Liver (tissue), 9 donors: ENCODE results near the gene SLC7A6. TPM values are rescaled to one million over a fixed set of nuclear protein-coding genes. Genes with fewer than 3 reads are reported as not detected.

Source experiments
- DNase-seq: peaks from one replicate; pipeline ENCODE4 v3.0.0-alpha.2; 2017; ENCODE audit warnings: low spot score
- H3K27ac ChIP-seq, 2 donors: one replicate each; pipeline ENCODE4 v1.7.0; 2013; ENCODE audit warnings: inconsistent platforms in 2 of 2, low read length in 2 of 2, control low read depth in 1 of 2, low read depth in 1 of 2, mild to moderate bottlenecking in 1 of 2
- H3K27me3 ChIP-seq, 4 donors: one replicate each; pipeline versions ENCODE4 v1.6.1 to v1.7.0; 2013; ENCODE audit warnings: low read length in 3 of 4, inconsistent platforms in 1 of 4, mild to moderate bottlenecking in 1 of 4, moderate library complexity in 1 of 4; ENCODE audit not compliant: control insufficient read depth in 4 of 4, insufficient read depth in 4 of 4
- H3K36me3 ChIP-seq, 4 donors: one replicate each; pipeline versions ENCODE4 v1.6.1 to v1.7.0; 2013; ENCODE audit warnings: low read length in 3 of 4, mild to moderate bottlenecking in 3 of 4, low read depth in 1 of 4, moderate library complexity in 1 of 4; ENCODE audit not compliant: control insufficient read depth in 4 of 4, insufficient read depth in 3 of 4
- H3K4me1 ChIP-seq, 4 donors: one replicate each; pipeline versions ENCODE4 v1.6.1 to v1.7.0; 2013; ENCODE audit warnings: low read length in 3 of 4, mild to moderate bottlenecking in 3 of 4, moderate library complexity in 1 of 4; ENCODE audit not compliant: control insufficient read depth in 4 of 4, insufficient read depth in 4 of 4
- H3K4me3 ChIP-seq, 3 donors: one replicate each; pipeline versions ENCODE4 v1.6.1 to v1.7.0; 2013; ENCODE audit warnings: low read length in 3 of 3, control low read depth in 1 of 3, low read depth in 1 of 3, mild to moderate bottlenecking in 1 of 3
- H3K9ac ChIP-seq, 2 donors: one replicate each; pipeline ENCODE4 v1.7.0; 2013; ENCODE audit warnings: low read length in 2 of 2, mild to moderate bottlenecking in 2 of 2, moderate library complexity in 2 of 2, control low read depth in 1 of 2, low read depth in 1 of 2
- H3K9me3 ChIP-seq, 4 donors: one replicate each; pipeline versions ENCODE4 v1.6.1 to v1.7.0; 2013; ENCODE audit warnings: low read length in 3 of 4; ENCODE audit not compliant: control insufficient read depth in 4 of 4
- ATF3 ChIP-seq: IDR thresholded peaks from 2 replicates; pipeline ENCODE4 v1.6.1; 2016; ENCODE audit warnings: antibody characterized with exemption
- CTCF ChIP-seq: fragments of 150-350 bp; IDR thresholded peaks from 2 replicates; pipeline ENCODE4 v1.5.1; 2017; ENCODE audit warnings: improper control_type of control experiment, low read depth, low read length; ENCODE audit not compliant: missing input control
- EGR1 ChIP-seq, 2 donors: IDR thresholded peaks; 2 replicates each; pipeline ENCODE4 v1.6.1; 2016 to 2018; ENCODE audit warnings: antibody characterized with exemption in 2 of 2, low read depth in 2 of 2
- FOXA1 ChIP-seq: IDR thresholded peaks from 2 replicates; pipeline ENCODE4 v1.6.1; 2016; ENCODE audit warnings: antibody characterized with exemption
- FOXA2 ChIP-seq: IDR thresholded peaks from 2 replicates; pipeline ENCODE4 v1.6.1; 2016; ENCODE audit warnings: antibody characterized with exemption
- GABPA ChIP-seq, 2 donors: IDR thresholded peaks in 1 of 2; conservative IDR thresholded peaks in 1 of 2; 2 replicates each; pipeline ENCODE4 v1.6.1; 2016; ENCODE audit warnings: antibody characterized with exemption in 2 of 2, mild to moderate bottlenecking in 1 of 2, moderate library complexity in 1 of 2
- HNF4A ChIP-seq, 2 donors: conservative IDR thresholded peaks; 2 replicates each; pipeline ENCODE4 v1.6.1; 2016; ENCODE audit warnings: antibody characterized with exemption in 2 of 2, mild to moderate bottlenecking in 2 of 2
- HNF4G ChIP-seq: IDR thresholded peaks from 2 replicates; pipeline ENCODE4 v1.6.1; 2016; ENCODE audit warnings: antibody characterized with exemption
- JUND ChIP-seq, 2 donors: IDR thresholded peaks; 2 replicates each; pipeline ENCODE4 v1.6.1; 2016; ENCODE audit warnings: antibody characterized with exemption in 2 of 2
- MAX ChIP-seq: IDR thresholded peaks from 2 replicates; pipeline ENCODE4 v1.6.1; 2016; ENCODE audit warnings: antibody characterized with exemption
- NR2F2 ChIP-seq: IDR thresholded peaks from 2 replicates; pipeline ENCODE4 v1.6.1; 2016; ENCODE audit warnings: antibody characterized with exemption
- RAD21 ChIP-seq, 2 donors: IDR thresholded peaks; 2 replicates each; pipeline ENCODE4 v1.6.1; 2016; ENCODE audit warnings: antibody characterized with exemption in 2 of 2, mild to moderate bottlenecking in 2 of 2
- REST ChIP-seq: IDR thresholded peaks from 2 replicates; pipeline ENCODE4 v1.6.1; 2016; ENCODE audit warnings: antibody characterized with exemption, mild to moderate bottlenecking
- RXRA ChIP-seq, 2 donors: IDR thresholded peaks; 2 replicates each; pipeline ENCODE4 v1.6.1; 2017 to 2018; ENCODE audit warnings: antibody characterized with exemption in 2 of 2, mild to moderate bottlenecking in 1 of 2
- SP1 ChIP-seq: IDR thresholded peaks from 2 replicates; pipeline ENCODE4 v1.6.1; 2018; ENCODE audit warnings: antibody characterized with exemption, mild to moderate bottlenecking
- TAF1 ChIP-seq: conservative IDR thresholded peaks from 2 replicates; pipeline ENCODE4 v1.6.1; 2016; ENCODE audit warnings: antibody characterized with exemption, mild to moderate bottlenecking
- YY1 ChIP-seq: IDR thresholded peaks from 2 replicates; pipeline ENCODE4 v1.6.1; 2016; ENCODE audit warnings: antibody characterized with exemption, mild to moderate bottlenecking
- ZBTB33 ChIP-seq: IDR thresholded peaks from 2 replicates; pipeline ENCODE4 v1.6.1; 2016; ENCODE audit warnings: antibody characterized with exemption
- WGBS: extraction: QIAGEN DNeasy Blood & Tissue Kit; methylation state at CpG from one replicate; pipeline ENCODE4 v1.1.7; 2013; 5-methylcytosine and 5-hydroxymethylcytosine counted together
- polyA plus RNA-seq, 2 donors: library from polyadenylated mRNA; stranded (reverse) in 1 of 2; unstranded in 1 of 2; fragments of 200-250 nt in 1 of 2; fragments of >200 nt in 1 of 2; fragmentation: Nextera tagmentation in 1 of 2; extraction: Ambion mirVana in 1 of 2; gene quantifications; one replicate each; pipeline versions ENCODE4 v1.2.1 to v1.2.3, GENCODE V29; 2013 to 2015
- total RNA-seq, 2 donors: library from RNA; depleted of rRNA; stranded (reverse); fragments of >200 nt; gene quantifications; one replicate each; pipeline ENCODE4 v1.2.3, GENCODE V29; 2014
- donor health status: healthy.
- donor health status: healthy.
- donor health status: healthy.
- donor health status: healthy.
- donor health status: healthy.

Gene SLC7A6
- total and polyA plus RNA-seq, 4 donors, result 1.2 to 4.9 (median 1.9) TPM

GRCh38 chr16:68296291-68296690, 32.0 kb downstream of the SLC7A6 start:
- Histone ChIP-seq H3K9me3 (no peaks in the 10 kb centered on the region), H3K27ac (no peak overlapping the region), H3K9ac (no peak overlapping the region), H3K4me3 (no peak overlapping the region), H3K36me3 (peaks cover 0 to 28% (median 21%) of the 10 kb centered on the region in 4 donors), H3K4me1 (no peaks in the 10 kb centered on the region), H3K27me3 (no peaks in the 10 kb centered on the region)
- no peak for DNase-seq
- TF ChIP-seq NR2F2 (no peak), ATF3 (no peak), TAF1 (no peak), EGR1 (IDR thresholded peaks at IDR 0.05; ENCODE audit: low read depth in 2 of 2) (no peak), HNF4A (conservative IDR thresholded peaks at IDR 0.05) (no peak)
- 80% methylated on average over 12 of the region's 12 CpGs for WGBS

- no peak for DNase-seq
- H3K27ac ChIP-seq, result no peak overlapping the region
- H3K9me3 ChIP-seq, result no peaks in the 10 kb centered on the region
- H3K27me3 ChIP-seq, result no peaks in the 10 kb centered on the region
- H3K9ac ChIP-seq, result no peak overlapping the region
- H3K4me1 ChIP-seq, result no peaks in the 10 kb centered on the region
- no peak overlapping the region for H3K4me3 ChIP-seq
- peaks cover 0 to 32% (median 24%) of the 10 kb centered on the region in 4 donors for H3K36me3 ChIP-seq
- TF ChIP-seq SP1, result no peak
- no peak for TF ChIP-seq RAD21 (IDR thresholded peaks at IDR 0.05)
- no peak for TF ChIP-seq GABPA (IDR thresholded peaks at IDR 0.05 in 1 of 2, conservative IDR thresholded peaks at IDR 0.05 in 1 of 2)
- TF ChIP-seq HNF4G, result no peak
- no peak for TF ChIP-seq CTCF
- TF ChIP-seq YY1, result no peak
- TF ChIP-seq HNF4A (conservative IDR thresholded peaks at IDR 0.05), result no peak
- no peak for TF ChIP-seq FOXA2
- TF ChIP-seq RXRA (IDR thresholded peaks at IDR 0.05), result no peak
- TF ChIP-seq ZBTB33, result no peak
- no peak for TF ChIP-seq NR2F2
- TF ChIP-seq TAF1, result no peak
- no peak for TF ChIP-seq FOXA1
- TF ChIP-seq REST, result no peak
- no peak for TF ChIP-seq MAX
- TF ChIP-seq EGR1 (IDR thresholded peaks at IDR 0.05; ENCODE audit: low read depth in 2 of 2), result no peak
- no peak for TF ChIP-seq JUND (IDR thresholded peaks at IDR 0.05)
- TF ChIP-seq ATF3, result no peak
- WGBS, result 89% methylated on average over 6 of the region's 6 CpGs
Observed at GRCh38 chr16:68296693-68297092, 32.4 kb downstream of the SLC7A6 start.
